Raji (cell line): ENCODE measurements around the gene GLRA3.

Experiments used
- POLR2A ChIP-seq: IDR thresholded peaks from 2 replicates; pipeline ENCODE4 v1.6.1; 2011; ENCODE audit warnings: low read depth, low read length, control low read depth; ENCODE audit not compliant: insufficient read depth

GLRA3 gene

DNA sequence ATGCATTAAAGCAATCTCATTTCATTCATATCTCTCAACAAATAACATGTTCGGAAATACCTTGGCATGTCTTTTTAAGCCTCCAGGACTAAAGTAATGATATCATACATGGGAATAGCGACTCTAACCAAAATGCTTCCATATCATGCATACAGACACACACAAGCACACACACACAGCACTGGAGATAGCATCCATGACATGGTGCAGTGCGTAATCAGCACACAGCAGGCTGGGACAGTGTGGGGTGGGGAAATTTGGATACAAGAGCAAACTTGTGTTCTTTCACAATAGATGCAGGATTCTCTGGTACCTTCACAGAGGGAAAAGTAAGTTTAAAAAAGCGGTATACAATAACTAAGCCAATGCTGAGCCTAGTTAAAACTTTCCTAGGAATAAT, 174.4 kb downstream of the GLRA3 start:
- TF ChIP-seq POLR2A, result no peak

DNA sequence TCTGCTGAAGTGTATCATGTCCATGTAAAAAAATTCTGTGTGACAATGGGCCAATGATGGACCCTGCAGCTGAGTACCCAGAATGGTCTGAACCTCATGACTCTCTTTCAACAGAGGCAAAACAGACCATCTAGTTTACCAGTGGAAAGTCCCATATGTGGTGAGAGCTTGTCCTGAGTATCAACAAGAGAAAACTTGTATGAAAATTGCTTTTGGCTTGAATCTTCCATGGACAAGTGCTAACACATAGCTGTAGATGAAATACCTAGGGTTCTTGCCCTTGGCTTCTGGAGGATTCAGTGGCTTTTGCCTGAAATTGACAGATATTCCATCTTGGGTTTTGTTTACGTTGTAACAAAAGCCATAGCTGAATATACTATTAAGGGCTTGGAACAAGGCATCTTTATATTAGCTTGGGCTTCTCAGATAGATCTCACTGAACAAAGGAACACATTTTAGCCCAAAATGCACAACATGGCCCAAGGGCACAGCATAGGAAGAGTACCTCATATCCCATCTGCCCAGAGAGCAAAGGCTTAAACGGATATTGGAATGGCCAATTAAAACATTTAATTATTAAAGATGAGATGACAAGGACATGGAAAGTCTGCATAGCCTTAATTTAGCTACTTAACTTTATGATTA, 178.2 kb downstream of the GLRA3 start:
- no peak for TF ChIP-seq POLR2A

GRCh38 chr4:174648812-174649211, 180.2 kb downstream of the GLRA3 start:
- TF ChIP-seq POLR2A, result no peak

- TF ChIP-seq POLR2A, result no peak
Observed at GRCh38 chr4:174646326-174646725, 182.7 kb downstream of the GLRA3 start.

GRCh38 chr4:174640146-174640545, 188.9 kb downstream of the GLRA3 start:
- no peak for TF ChIP-seq POLR2A

DNA sequence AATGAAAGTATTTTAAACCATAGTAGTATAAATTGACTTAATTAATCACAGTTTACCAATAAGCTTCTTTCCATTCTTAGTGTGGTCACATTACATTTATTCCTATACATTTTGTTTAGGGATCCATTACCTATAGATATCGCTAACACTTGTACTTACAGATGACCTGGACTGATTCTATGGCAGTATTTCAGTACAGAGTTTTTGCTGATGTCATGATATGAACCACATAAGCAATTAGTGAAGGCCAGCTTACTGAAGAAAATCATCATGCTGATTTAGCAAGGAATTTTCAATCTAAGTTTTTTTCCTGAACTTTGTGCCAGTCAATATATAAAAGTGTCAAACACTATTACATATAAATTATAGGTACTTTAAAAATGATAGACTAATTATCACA, 193.3 kb downstream of the GLRA3 start:
- no peak for TF ChIP-seq POLR2A

DNA sequence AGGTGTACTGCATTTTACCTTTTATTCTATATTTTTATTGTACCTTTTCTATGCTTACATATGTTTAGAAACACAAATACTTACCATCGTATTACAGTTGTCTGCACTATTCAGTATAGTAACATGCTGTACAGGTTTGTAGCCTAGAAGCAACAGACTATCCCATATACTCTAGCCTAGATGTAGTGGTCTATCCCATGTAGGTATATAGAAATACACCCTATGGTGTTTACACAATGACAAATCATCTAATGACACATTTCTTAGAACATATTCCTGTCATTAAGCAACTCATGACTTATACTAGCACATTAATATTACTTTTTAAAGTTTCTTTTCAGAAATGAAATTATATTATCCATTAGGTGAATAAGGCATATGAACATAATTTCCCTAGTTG, 195.6 kb downstream of the GLRA3 start:
- no peak for TF ChIP-seq POLR2A

GRCh38 chr4:174631901-174632758, 196.9 kb downstream of the GLRA3 start:
- TF ChIP-seq POLR2A, result no peak

DNA sequence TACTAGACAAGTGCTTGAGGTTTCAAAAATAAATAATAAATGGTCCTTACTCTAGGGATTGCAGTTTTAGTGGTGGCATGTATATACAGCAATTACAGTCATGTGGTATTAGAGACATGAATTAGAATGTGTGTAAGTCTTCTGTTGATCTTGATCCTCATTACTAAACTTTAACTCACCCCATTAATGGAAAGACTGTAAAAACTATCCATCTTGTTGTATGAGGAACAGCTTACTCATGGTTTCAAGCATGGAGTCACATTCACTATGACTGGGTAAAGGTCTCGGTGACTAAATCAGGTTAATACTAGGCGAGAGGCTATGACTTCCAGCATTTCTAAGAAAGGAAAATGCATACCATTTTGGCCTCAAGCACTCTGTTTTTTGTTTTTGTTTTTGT, 199.8 kb downstream of the GLRA3 start:
- no peak for TF ChIP-seq POLR2A

- no peak for TF ChIP-seq POLR2A
Observed at GRCh38 chr4:174628191-174628590, 200.9 kb downstream of the GLRA3 start.

- TF ChIP-seq POLR2A, result no peak
Observed at GRCh38 chr4:174627473-174627872, 201.6 kb downstream of the GLRA3 start.

DNA sequence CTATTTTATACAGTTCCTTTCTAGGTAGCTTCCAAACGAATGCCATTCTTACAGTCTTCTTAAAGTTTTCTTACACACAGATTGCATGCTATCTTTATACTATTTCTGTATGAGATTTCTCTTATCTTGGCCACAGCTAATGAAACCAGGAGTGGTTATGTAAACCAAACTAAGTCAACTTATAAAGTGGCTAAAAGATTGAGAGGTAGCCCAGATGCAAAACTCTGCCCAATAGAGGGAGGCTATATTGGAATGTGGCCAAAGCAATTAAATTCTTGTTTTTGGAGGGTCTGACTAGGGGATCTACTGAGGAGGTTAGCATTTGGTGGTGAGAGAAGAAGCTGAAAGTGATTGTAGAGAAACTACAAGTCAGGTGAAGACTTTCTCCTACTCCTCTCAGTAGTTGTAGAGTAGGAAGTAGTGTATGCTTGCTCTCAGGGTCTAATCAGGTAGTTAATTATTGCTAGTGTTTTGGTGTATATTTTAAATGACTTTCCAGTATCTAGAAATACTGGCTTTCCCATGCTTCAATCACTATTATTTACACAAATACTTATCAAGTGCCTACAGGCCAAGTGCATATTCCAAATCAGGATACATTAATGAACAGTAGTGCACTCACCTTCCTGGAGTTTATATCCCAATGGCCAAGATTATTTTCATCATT, 202.6 kb downstream of the GLRA3 start:
- no peak for TF ChIP-seq POLR2A

GRCh38 chr4:174616661-174617060, 212.4 kb downstream of the GLRA3 start:
- no peak for TF ChIP-seq POLR2A

DNA sequence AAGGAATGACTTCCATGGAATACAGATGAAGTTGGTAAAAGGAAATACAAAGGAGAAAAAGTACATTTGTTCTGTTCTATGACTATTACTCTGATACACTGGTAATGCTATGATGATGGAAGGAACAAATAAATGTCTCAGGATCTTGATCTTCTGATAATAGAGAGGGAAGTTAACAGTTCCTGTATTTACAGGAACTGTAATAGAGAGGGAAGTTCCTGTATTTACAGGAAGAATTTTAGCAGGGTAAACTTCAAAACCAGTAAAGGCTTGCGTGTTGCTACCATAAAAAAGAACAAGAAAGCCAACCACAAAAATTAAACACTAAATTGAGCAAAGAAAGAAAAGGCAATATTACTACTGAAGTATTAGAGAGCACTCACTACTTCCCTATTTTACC, 215.1 kb downstream of the GLRA3 start:
- TF ChIP-seq POLR2A, result no peak

- no peak for TF ChIP-seq POLR2A
Observed at GRCh38 chr4:174611792-174612191, 217.3 kb downstream of the GLRA3 start.

DNA sequence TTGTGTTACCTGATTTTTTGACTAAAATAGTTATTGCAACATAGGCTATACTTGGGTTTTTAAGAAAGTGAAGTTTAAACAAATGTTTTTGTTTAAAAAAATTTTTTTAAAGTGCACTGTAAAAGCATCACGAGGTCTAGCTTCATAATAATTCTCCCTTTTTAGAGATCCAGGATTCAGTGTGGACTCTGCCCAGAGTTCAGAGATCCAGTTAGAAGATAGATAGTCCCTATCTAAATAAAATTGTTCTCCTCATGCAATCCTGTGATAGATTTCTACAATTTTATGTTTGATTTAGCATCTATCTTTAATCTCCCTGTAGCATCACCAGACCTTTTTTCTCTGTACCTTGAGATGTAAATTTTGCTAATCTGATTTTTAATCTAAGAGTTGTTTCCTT, 221.3 kb downstream of the GLRA3 start:
- no peak for TF ChIP-seq POLR2A
